GM19351 (cell line): Measurements from ENCODE around the gene SAMD1.
"Not testable (repeated sequence)": the region's sequence is repeated elsewhere in the genome, so short reads cannot be mapped to it uniquely, and the experiment has no call there.

Experiments
- ATAC-seq: cut with Tn5 transposase; IDR thresholded peaks from one replicate; pipeline ENCODE4 v1.9.1; 2021; ENCODE audit warnings: mild to moderate bottlenecking, moderate library complexity; ENCODE audit not compliant: unreplicated experiment

The SAMD1 gene

GRCh38 chr19:14061751-14062557 is 28.6 kb downstream of the SAMD1 start, which contains the start of gene PALM3:
Gene PALM3 (minus strand): TSS chr19:14062076. CDS start chr19:14061980, 96 bp downstream.
- ATAC-seq = no peak

- no peak for ATAC-seq
Observed at GRCh38 chr19:14061081-14061749, 29.3 kb downstream of the SAMD1 start.

- ATAC-seq = no peak
Observed at GRCh38 chr19:14059652-14060155, 30.8 kb downstream of the SAMD1 start.

GRCh38 chr19:14059093-14059480 is 31.5 kb downstream of the SAMD1 start:
- no peak for ATAC-seq

GRCh38 chr19:14058182-14059092 is 32.1 kb downstream of the SAMD1 start:
- no peak for ATAC-seq

- no peak for ATAC-seq
Observed at GRCh38 chr19:14056741-14057356, 33.7 kb downstream of the SAMD1 start.

GRCh38 chr19:14056069-14056666 is 34.4 kb downstream of the SAMD1 start:
- ATAC-seq = no peak

GRCh38 chr19:14055396-14055795 is 35.2 kb downstream of the SAMD1 start:
- no peak for ATAC-seq

- ATAC-seq = no peak
Observed at GRCh38 chr19:14054721-14055120, 35.8 kb downstream of the SAMD1 start.

GRCh38 chr19:14054099-14054498 is 36.5 kb downstream of the SAMD1 start:
- ATAC-seq = no peak

GRCh38 chr19:14053500-14053899 is 37.1 kb downstream of the SAMD1 start:
- ATAC-seq = no peak

- no peak for ATAC-seq
Observed at GRCh38 chr19:14053032-14053431, 37.5 kb downstream of the SAMD1 start.

- no peak for ATAC-seq
Observed at GRCh38 chr19:14052470-14052869, 38.1 kb downstream of the SAMD1 start.

- ATAC-seq = no peak
Observed at GRCh38 chr19:14051980-14052379, 38.6 kb downstream of the SAMD1 start.

- ATAC-seq = not testable (repeated sequence)
Observed at GRCh38 chr19:14050961-14051360, 39.6 kb downstream of the SAMD1 start.

GRCh38 chr19:14050512-14050911 is 40.0 kb downstream of the SAMD1 start:
- no peak for ATAC-seq

GRCh38 chr19:14048443-14049153 is 42.0 kb downstream of the SAMD1 start:
- no peak for ATAC-seq

- not testable (repeated sequence) for ATAC-seq
Observed at GRCh38 chr19:14047866-14048265, 42.7 kb downstream of the SAMD1 start.
